GM15510 (cell line): ENCODE measurements around the gene SOCS7.

ENCODE experiments used
- POLR2A ChIP-seq: IDR thresholded peaks from 3 replicates; pipeline ENCODE4 v1.6.1; 2011; ENCODE audit warnings: borderline replicate concordance; ENCODE audit not compliant: insufficient read length; ENCODE audit errors: extremely low read depth

The SOCS7 gene

DNA sequence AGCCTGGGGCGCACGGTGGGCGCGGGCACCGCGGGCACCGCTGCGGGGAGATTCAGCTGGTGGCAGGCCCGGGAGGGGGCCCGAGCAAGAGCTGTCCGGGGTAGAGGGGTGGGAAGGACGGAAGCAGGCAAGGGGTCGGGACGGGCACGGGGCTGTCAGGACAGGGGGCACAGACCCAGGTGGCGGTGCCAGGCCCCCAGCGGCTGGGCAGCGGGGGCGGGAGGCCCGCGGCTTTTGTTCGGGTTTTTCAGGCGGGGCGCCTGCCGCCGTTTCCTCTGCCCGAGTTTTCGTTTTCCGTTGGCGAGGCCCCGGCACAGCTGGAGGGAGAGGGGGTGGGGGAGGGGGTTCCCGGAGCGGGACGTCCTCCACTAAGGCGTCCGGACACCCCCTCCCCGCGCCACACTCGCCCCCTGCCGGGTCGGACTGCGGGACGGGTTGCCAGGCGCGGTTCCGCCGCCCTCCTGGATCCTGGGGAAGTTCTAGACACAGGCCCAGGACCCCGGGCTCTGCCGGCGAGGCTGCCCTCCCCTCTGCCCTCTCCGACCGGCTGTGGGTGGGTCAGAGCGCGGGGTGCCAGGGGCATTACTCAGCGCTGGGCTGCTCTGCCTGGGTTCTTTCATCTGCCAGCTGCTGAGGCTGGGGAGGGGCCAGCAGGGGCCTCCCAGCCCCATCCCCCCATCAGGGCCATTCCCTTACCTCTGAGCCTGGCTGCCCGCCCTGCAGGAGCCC, 77.2 kb downstream of the SOCS7 start:
- no peak for TF ChIP-seq POLR2A

DNA sequence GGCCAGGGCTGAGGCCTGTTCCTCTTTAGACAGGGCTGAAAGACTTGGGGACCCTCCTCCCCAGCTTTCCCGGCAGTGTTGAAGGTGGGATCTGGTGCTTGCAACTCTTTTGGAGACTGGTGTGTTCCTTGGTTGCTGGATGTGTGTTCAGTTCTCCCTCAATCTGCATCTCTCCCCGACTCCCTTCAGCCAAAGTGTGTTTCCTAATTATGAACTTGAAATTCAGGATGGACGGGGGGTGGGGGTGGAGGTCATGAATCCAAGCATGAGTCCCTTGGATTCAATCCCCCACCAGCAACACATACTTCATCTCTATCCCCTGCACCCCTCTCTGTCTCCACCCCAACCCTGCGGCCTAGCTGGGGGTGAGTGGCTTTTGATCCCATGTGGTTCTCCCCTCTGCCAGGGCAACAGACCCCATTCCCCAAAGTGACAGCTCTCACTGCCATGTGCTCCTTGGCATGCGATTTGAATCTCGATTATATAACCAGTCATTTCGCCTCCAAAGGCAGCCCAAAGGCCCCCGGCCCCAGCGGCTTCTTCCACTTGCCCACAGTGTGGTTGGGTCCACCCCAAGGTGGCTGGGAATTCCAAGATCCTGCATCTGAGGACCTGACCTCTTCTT, 77.9 kb downstream of the SOCS7 start:
- TF ChIP-seq POLR2A: no peak

DNA sequence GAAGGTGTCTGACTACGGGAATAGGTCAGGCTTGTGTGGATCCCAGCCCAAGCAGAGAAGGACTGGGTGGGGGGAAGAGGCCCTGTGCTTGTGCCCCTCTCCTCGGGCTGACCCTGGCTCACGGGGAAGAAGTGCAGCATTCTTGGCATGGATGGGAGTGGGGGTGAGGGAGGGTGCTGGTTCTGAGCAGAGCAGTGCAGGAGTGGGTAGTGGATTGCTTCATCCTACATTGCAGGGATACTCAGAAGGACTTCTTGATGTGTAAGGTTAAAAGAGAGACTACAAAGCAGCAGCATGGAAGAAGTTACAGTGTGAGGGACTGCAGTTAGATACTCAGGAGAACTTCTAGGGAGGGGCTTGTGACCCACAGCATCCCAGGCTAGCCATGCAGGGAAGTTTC, 78.7 kb downstream of the SOCS7 start:
- no peak for TF ChIP-seq POLR2A

DNA sequence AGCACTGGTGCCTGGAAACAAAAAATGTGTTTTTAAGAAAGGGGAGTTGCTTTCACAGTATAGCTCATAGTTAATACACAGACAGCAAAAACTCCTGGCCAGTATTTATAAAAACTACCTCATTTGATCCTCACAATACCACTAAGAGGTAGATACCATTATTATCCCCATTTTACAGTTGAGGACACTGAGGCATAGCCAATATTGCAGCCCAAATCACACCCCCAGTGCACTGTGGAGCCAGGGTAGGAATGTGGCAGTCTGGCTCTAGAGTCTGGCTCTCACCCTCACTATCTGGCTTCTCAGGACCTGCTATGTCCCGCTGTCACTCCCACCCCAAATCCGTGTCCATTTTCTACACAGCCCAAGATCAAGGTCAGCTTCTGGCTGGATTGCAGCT, 79.2 kb downstream of the SOCS7 start:
- no peak for TF ChIP-seq POLR2A

DNA sequence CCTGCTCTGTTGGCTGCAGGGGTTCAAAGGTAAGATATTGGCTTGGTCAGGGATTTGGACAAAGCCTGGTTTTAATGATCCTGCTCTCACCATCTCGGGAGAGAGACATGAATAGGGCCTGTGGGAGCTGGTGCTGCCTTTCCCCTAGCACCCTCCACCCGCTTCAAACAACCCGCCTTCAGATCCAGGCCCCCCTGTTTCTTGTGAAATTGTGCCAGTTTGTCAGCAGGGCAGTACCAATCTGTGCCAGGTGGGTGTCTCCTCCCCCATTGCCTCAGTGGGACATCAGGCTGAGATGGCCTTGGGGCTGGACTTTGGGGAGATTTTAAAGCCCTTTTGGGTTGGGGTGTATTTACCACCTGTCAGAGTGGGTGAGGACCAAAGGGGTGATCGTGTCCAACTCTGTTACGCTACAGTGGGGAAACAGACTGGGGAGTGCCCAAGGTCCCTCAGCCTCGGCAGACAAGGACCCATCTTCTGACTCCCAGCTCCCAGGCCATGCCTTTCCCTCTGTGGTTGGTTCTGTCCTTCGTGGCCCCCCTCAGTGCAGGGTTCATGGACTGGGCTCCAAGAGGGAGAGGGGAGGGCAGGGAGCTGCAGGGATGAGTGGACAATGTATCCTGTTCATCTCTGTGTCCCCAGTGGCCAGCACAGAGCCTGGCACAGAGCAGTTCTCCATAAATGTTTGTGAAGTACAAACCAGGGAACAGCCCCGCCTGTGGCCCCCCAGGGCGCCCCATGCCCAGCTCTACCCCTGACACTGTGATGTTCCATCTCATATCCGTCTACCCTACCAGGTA, 79.9 kb downstream of the SOCS7 start:
- no peak for TF ChIP-seq POLR2A

DNA sequence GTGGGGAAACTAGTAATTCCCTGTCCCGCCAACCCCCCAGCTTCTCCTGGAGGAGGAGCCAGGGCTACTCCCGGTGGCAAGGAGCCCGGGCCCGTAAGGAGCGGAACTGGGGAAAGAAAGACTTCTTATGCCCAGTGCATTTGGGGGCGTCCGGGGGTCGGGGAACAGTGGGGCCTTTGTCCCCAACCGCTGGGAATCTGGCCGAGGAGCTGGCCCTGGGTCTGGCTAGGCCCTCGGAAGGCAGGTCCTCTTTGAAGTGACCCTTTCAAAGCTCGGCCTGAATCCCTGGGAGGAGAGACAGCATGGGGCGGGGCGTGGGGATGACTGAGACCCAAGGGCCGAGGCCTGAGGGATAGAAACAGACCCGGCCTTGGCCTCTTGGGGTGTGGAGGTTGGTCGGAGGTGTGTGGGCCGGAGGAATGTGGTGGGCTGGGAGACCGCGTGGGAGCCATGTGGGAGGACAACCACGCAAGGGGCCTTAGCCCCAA, 82.6 kb downstream of the SOCS7 start:
- no peak for TF ChIP-seq POLR2A

DNA sequence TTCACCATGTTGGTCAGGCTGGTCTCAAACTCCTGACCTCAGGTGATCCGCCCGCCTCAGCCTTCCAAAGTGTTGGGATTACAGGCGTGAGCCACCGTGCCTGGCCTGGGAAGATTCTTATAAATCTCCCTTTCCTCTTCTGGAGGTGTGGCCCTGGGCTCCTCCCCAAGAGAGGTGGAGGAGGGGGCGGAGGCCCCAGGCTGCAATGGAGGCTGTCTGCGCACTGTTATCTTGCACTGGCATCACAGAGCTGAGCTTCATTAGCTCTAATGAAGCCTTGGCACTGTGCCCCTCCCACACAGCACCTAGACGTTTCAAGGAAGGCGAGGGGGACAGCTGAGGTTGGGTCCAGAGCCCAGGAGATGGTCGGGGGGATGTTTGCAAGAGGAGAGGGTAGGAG, 84.2 kb downstream of the SOCS7 start:
- TF ChIP-seq POLR2A: no peak

DNA sequence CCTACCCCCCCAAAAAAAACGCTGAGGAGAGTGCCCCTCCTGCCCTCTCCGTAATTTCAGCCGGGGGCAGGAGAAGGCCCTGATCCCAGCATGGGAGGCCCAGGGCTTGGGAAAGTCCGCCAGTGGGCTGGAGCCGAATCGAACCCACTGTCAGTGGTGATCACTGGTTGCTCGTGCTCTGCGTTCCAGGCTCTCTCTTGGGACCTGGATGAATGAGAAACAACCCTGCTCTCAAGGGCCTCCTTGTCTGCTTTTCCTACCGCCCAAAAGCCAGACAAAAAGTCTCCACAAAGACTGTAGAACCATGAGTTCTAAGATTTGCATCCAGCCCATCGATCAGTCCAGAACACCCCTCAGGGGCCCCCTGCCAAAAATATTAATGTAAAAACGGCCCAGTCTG, 84.7 kb downstream of the SOCS7 start:
- no peak for TF ChIP-seq POLR2A

DNA sequence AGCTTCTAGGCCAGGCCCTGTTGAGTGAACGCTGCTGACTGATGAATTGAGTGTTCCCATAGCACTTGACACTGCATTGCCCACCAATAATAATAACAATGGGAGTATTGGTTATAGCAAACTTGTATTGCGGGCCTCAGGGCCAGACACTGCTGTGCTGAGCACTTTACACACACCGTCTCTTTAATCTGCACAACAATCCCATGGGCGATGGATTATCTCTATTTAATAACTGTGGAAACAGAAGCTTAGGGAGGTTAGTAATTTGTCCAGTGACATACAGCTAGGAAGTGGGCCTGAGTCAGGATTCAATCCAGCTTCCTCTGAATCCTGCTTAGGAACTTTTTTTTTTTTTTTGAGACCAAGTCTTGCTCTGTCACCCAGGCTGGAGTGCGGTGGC, 87.8 kb downstream of the SOCS7 start:
- no peak for TF ChIP-seq POLR2A

DNA sequence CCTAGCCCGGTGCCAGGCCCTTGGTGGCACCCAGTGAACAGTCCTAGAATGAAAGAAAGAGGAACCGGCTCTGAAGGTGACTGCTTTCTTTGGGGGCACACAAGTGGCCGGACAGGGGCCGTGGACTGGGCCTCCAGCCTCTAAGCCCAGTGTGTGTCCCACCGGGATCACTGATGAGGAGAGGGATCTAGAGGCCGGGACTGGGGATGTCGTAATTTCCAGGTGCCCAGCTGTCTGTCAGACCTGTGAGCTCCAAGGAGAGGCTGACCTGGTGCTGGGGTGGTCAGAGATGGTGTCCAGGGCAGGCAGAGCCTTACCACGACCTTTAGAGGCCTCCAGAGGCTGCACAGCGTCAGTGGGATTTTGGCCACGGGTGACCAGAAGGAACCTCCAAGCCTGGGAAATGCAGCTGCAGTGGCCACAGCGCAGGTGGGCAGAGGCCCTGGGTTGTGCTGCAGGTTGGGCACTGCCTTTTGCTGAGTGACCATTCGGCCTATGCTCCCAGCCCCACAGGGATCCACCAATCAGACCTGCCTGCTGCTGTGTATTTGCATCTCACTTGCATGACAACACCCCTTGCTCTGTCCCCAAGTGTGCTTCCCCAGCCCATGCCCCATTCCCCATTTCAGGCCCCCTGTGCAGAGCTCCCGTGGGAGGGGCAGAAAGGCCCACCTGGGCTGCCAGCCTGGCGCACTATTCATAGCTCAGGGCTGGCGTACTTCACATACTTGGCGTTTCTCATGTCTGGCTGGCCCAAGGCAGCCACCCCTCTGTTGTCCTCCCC, 89.2 kb downstream of the SOCS7 start:
- TF ChIP-seq POLR2A: no peak

DNA sequence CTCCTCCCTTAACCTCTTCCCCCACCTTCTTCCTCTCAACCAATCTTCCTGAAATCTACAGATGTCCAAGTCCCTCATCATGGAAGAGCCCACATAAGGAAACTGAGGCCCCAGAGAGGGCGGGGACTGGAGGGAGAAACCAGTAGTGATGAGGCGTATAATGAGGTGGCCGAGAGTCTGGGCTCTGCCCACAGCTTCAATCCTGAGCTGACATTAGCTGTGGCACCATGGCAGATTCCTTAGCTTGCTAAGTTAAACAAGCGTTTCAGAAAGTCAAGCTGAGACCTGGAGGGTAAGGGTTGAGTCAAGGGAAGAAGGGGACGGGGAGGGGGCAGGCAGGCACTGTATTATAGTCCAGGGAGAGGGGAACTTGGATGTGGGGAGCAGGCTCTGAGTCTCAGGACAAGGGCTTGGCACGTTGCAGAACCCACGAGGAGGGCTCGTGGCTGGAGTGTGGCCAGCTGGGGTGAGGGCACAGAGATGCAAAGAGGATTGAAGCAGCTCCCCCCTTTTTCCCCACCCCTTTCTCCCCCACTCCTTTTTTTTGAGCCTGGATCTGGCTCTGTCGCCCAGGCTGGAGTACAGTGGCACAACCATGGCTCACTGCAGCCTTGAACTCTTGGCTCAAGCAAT, 89.9 kb downstream of the SOCS7 start:
- TF ChIP-seq POLR2A: no peak

DNA sequence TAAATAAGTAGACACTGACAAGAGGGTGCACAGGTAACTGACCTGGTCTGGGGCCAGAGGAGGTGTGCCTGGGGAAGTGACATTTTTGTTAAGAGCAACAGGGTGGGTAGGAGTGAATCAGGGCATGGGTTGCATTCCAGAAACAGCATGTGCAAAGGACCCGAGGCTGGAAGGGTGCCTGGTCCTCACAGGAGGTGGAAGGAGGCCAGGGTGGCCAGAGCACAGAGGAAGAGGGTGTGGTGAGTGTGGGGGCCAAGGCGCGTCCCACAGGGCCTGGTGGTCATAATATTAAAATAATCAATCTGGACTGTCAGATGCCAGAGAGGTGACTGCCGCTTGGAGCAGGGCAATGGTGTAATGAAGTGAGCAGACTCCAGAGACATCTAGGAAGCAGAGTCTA, 90.9 kb downstream of the SOCS7 start:
- TF ChIP-seq POLR2A: no peak

DNA sequence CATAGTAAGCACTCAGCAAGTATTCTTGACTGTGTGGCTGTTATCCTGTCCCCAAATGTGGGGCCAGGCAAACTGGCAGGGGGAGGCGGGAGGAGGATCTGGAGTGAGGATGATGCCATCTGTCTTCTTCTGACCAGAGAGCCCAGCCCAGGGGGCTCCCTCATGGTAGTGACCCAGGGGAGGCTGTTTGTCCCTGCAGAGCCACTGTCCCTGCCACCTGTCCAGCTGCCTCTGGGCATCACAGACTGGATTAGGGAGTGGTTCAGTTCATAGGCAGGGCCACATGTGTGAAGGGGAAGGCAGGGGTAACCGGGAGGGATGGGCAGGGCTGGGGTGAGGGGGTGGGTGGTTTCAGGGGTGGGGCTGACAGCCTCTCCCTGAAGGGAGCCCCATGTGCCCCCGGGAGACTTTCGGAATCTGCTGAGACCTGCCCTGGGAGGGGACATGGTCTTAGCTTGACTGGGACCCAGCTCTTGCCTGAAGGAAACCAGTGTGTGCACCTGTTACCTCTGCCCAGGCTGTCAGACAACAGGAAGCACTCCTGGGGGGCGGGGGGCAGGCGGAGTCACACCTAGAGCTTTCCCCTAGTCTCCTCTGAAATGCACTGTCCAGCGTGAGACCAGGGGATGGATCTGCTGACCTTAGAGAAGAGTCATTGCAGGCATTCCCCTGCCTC, 91.8 kb downstream of the SOCS7 start:
- no peak for TF ChIP-seq POLR2A

DNA sequence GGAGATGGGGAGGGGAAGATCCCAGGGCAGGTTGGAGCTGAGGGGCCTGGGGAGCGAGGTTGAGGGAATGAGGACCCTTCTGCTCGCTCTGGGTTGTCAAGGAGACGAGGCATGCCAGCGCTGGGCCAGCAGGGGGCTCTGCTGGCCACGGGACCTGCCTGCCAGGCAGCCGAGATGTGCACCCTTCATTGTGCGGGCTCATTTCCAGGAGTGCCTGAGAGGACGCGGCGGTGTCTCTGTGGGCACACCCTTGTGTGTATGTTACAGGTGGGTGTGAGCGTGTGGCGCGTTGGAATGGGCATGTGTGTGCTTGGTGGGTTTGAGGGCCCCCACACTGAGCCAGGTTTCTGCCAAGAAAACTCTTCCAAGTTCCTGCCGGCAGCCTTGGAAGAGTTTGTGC, 92.5 kb downstream of the SOCS7 start:
- no peak for TF ChIP-seq POLR2A
